Right renal pelvis (tissue), 4 donors: Measurements from ENCODE around the gene MPI. TPM values are rescaled to one million over a fixed set of nuclear protein-coding genes. Genes with fewer than 3 reads are reported as not detected.
A peak's percentile ranks its signal among the peaks of the same experiment; 100 is the strongest.
"Not testable (repeated sequence)": the region's sequence is repeated elsewhere in the genome, so short reads cannot be mapped to it uniquely, and the experiment has no call there.

ENCODE experiments used
- DNase-seq, 4 donors: peaks; one replicate each; pipeline ENCODE4 v3.0.0-alpha.2; 2013; ENCODE audit warnings: low read depth in 4 of 4, low spot score in 3 of 4, missing footprints in 1 of 4
- polyA plus RNA-seq, 4 donors: library from polyadenylated mRNA; unstranded; fragments of 120-200 nt; gene quantifications; one replicate each; pipeline ENCODE4 v1.2.1, GENCODE V29; 2013; ENCODE audit not compliant: insufficient read length in 4 of 4

Gene MPI
- polyA plus RNA-seq, 4 donors, result 50.2 to 70.2 (median 58.8) TPM

- no peak for DNase-seq
Observed at GRCh38 chr15:74858369-74858740, 31.5 kb upstream of the MPI start.

GRCh38 chr15:74863239-74864056, 26.4 kb upstream of the MPI start:
- no peak for DNase-seq

- no peak for DNase-seq
Observed at GRCh38 chr15:74864296-74864695, 25.5 kb upstream of the MPI start.

GRCh38 chr15:74865316-74865715, 24.5 kb upstream of the MPI start:
- no peak for DNase-seq

- DNase-seq, result no peak
Observed at GRCh38 chr15:74866090-74866489, 23.8 kb upstream of the MPI start.

- no peak for DNase-seq
Observed at GRCh38 chr15:74867466-74868038, 22.3 kb upstream of the MPI start.

- DNase-seq, result no peak
Observed at GRCh38 chr15:74868059-74868458, 21.8 kb upstream of the MPI start.

GRCh38 chr15:74869372-74869725, 20.5 kb upstream of the MPI start:
- DNase-seq, result no peak

- no peak for DNase-seq
Observed at GRCh38 chr15:74869726-74870407, 20.0 kb upstream of the MPI start.

- no peak for DNase-seq
Observed at GRCh38 chr15:74870436-74871215, 19.2 kb upstream of the MPI start.

- no peak for DNase-seq
Observed at GRCh38 chr15:74872702-74873035, 17.2 kb upstream of the MPI start.

GRCh38 chr15:74873036-74873755, 16.6 kb upstream of the MPI start, which contains the start of gene SCAMP2:
SCAMP2 (minus strand) TSS chr15:74873365; CDS start chr15:74873255, 110 bp downstream.
- DNase-seq, result peak; percentile 90 to 92 (median 90)

GRCh38 chr15:74873756-74874424, 16.0 kb upstream of the MPI start:
- DNase-seq, result no peak

- DNase-seq, result no peak
Observed at GRCh38 chr15:74878273-74878672, 11.6 kb upstream of the MPI start.

GRCh38 chr15:74882528-74882927, 7.3 kb upstream of the MPI start:
- no peak for DNase-seq

GRCh38 chr15:74884428-74885223, 5.2 kb upstream of the MPI start:
- no peak for DNase-seq

GRCh38 chr15:74885461-74885860, 4.4 kb upstream of the MPI start:
- DNase-seq, result no peak

- not testable (repeated sequence) for DNase-seq
Observed at GRCh38 chr15:74887537-74888193, 2.2 kb upstream of the MPI start.

GRCh38 chr15:74888716-74889115, 1.1 kb upstream of the MPI start:
- DNase-seq, result no peak
